22Rv1 (cell line): ENCODE data around the gene ENTPD2.

Source experiments
- ZFX ChIP-seq: fragments of 450-650 bp; IDR thresholded peaks from 2 replicates; pipeline ENCODE4 v1.6.1; 2017; ENCODE audit warnings: antibody characterized with exemption, borderline replicate concordance
- TF ChIP-seq, protein P1 (sequence below): fragments of 450-650 bp; IDR thresholded peaks from 2 replicates; pipeline ENCODE4 v1.5.1; 2017; ENCODE audit warnings: mild to moderate bottlenecking

DNA sequence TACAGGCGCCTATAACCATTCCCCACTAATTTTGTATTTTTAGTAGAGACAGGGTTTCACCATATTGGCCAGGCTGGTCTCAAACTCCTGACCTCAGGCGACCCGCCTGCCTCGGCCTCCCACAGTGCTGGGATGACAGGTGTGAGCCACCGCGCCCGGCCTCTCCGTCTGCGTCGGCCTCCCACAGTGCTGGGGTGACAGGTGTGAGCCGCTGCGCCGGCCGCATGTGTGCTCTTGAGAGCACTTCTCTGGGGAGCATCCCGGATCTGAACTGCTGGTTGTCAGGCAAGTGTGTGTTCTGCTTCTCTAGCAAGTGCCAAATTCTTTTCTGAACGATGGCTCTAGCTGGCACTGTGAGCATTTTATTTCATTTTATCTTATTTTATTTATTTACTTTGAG lies 3.7 kb upstream of the ENTPD2 start:
- TF ChIP-seq, protein P1, sequence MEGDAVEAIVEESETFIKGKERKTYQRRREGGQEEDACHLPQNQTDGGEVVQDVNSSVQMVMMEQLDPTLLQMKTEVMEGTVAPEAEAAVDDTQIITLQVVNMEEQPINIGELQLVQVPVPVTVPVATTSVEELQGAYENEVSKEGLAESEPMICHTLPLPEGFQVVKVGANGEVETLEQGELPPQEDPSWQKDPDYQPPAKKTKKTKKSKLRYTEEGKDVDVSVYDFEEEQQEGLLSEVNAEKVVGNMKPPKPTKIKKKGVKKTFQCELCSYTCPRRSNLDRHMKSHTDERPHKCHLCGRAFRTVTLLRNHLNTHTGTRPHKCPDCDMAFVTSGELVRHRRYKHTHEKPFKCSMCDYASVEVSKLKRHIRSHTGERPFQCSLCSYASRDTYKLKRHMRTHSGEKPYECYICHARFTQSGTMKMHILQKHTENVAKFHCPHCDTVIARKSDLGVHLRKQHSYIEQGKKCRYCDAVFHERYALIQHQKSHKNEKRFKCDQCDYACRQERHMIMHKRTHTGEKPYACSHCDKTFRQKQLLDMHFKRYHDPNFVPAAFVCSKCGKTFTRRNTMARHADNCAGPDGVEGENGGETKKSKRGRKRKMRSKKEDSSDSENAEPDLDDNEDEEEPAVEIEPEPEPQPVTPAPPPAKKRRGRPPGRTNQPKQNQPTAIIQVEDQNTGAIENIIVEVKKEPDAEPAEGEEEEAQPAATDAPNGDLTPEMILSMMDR, result no peak
- no peak for TF ChIP-seq ZFX
